CD1c-positive myeloid dendritic cell (primary cell): ENCODE results near the gene WDR62.
A peak's percentile ranks its signal among the peaks of the same experiment; 100 is the strongest.
"Not testable (repeated sequence)": the region's sequence is repeated elsewhere in the genome, so short reads cannot be mapped to it uniquely, and the experiment has no call there.

Source experiments
- DNase-seq: peaks from one replicate; pipeline ENCODE4 v3.0.0-alpha.2; 2016; ENCODE audit errors: extremely low spot score

WDR62 gene

GRCh38 chr19:36110487-36111199 lies 55.9 kb downstream of the WDR62 start, which contains the start of gene OVOL3:
Gene OVOL3, plus strand, starts transcription at chr19:36111143. Its CDS starts 60 bp downstream, at chr19:36111203.
- no peak for DNase-seq

- DNase-seq = no peak
These were observed 56.5 kb downstream of the WDR62 start for GRCh38 chr19:36111200-36111539.

GRCh38 chr19:36112678-36113077 lies 58.0 kb downstream of the WDR62 start:
- DNase-seq = no peak

- DNase-seq = no peak
These were observed 58.7 kb downstream of the WDR62 start for GRCh38 chr19:36113425-36113824.

DNA sequence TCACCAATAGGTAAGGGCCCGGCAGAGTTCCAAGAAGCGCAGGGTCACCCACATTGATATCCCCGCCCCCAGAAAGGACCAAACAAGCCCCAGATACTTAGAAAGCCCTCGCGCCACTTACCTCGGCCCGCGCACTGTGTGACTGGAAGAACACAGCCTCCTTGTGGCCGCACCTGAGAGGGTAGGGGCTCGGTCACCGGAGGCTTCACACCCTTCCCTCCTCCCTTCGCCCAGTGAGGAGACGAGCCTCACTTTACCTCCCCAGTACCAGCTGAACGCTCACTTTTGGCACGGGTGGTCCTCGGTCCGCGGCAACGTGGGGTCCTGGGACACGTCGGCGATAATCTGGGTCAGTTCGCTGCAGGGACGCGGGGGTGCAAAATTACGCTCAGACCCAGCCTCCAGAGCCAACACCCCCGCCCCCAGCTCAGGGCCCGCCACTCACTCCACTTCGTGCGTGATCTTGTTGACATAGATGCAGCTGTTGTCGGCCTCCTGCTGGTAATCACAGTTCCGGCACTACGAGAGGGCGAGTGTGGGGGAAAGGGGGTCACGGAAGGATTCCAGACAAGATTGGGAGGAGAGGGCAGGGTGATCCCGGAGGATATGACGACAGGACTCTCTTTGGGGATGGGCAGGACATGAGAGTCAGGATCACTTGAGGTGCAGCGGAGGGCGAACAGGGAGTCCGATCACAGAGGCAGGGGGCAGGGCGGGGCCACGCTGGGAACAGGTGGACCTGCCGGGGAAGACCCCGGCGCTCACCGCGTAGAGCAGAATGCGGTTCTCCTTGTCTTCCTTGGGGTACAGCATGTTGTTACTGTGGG lies 59.4 kb downstream of the WDR62 start:
- DNase-seq = no peak

GRCh38 chr19:36114721-36115452 lies 60.2 kb downstream of the WDR62 start, which contains the start of gene POLR2I:
Gene POLR2I, minus strand, starts transcription at chr19:36114875. Its CDS starts 19 bp downstream, at chr19:36114856.
- peak; percentile 99 for DNase-seq

- DNase-seq = no peak
These were observed 61.0 kb downstream of the WDR62 start, which contains the start of gene TBCB for GRCh38 chr19:36115453-36116343. Gene TBCB, plus strand, starts transcription at chr19:36115468. Its CDS starts 93 bp downstream, at chr19:36115561.

GRCh38 chr19:36116344-36116637 lies 61.6 kb downstream of the WDR62 start:
- DNase-seq = no peak

DNA sequence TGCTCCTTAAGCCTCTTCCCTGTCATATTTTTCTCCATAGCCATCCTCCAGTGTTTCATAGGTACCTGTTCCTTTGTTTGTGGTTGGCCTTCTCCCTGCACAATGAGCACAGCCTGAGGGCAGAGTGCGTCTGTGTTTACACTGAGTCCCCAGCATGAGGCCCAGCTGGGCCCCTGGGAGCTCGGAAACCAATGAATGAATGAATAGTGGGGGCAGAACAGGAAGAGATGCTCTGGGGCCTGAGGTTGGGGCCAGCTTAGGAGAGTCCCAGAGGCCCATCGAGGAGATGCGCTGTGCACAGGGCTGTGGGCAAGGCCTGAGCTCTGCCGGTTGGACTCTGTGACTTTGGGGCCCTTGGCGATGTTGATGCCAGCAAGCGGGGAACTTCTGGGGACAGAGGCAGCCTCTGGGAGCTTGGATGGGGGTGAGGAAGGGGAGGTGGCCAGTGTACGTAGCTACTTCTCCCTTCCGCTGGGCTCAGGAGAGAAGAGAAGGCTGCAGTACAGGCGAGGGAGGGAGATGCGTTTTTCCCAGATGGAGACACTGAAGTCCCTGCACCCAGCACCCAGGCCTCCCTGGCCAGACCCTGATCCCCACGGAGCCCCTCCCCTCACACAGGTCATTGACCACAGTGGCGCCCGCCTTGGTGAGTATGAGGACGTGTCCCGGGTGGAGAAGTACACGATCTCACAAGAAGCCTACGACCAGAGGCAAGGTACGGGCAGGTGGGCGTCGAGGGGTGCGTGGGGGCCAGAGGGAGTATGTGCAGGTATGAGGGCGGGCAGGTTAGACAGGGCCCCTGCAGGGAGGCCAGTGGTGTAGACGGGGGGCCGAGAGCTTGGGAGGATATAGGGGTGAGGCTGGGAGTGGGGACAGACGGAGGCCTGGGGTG lies 65.6 kb downstream of the WDR62 start:
- DNase-seq = no peak

DNA sequence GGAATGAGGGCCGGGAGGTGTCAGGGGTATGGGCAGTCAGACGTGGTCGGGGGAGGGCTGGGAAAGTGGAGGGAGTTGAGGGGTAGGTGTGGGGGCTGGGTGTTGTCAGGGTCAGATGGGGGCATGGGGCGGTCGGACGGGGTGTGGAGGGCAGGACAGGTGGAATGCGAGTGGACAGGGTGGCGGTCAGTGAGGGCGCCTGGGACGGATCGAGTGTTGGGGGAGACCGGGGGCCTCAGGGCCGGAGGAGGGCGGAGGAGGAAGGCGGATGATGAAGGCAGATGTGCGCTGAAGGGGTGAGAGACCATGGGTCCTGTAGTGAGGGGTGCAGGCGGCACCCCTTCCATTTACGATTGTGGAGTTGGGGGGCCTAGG lies 66.3 kb downstream of the WDR62 start:
- DNase-seq = no peak

GRCh38 chr19:36121486-36122124 lies 66.9 kb downstream of the WDR62 start:
- DNase-seq = no peak

- DNase-seq = no peak
These were observed 70.9 kb downstream of the WDR62 start for GRCh38 chr19:36125557-36125956.

DNA sequence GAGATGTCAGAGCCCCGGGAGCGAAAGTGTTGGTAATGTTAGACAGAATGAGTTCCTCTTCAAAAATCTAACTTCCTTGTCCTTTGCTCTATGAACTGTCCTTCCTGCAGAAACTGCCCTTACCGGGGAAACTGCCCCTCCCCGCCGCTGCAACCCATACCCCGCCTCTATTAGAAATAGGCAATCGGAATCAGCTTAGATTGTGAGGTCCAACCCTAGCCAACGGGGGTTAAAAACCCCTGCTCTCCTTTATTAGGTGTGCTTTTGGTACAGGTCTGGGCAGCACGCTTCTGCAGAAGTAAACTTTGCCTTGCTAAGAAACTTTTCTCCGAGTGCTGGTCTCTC lies 73.7 kb downstream of the WDR62 start:
- DNase-seq = peak; percentile 61

DNA sequence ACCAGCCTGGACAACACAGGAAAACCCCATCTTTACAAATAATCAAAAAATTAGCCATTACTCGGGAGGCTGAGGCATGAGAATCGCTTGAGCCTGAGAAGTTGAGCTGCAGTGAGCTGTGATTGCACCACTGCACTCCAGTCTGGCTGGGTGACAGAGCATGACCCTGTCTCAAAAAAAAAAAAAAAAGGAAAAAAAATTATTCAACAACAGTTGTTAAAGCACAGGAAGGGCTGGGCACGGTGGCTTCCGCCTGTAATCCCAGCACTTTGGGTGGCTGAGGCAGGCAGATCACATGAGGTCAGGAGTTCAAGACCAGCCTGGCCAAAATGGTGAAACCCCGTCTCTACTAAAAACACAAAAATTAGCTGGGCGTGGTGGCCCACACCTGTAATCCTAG lies 76.5 kb downstream of the WDR62 start:
- not testable (repeated sequence) for DNase-seq

DNA sequence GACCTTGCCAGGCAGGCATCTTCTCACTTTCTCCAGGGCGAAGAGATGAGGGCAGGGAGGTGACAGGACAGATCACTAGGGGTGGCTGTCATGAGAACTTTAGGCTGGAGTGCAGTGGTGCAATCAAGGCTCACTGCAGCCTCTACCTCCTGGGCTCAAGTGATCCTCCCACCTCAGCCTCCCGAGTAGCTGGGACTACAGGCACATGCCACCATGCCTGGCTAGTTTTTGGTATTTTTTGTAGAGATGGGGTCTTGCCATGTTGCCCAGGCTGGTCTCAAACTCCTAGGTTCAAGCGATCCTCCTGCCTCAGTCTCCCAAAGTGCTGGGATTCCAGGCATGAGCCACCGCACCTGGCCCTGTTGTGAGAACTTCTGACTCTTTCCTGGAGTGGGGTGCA lies 80.2 kb downstream of the WDR62 start:
- DNase-seq = not testable (repeated sequence)

DNA sequence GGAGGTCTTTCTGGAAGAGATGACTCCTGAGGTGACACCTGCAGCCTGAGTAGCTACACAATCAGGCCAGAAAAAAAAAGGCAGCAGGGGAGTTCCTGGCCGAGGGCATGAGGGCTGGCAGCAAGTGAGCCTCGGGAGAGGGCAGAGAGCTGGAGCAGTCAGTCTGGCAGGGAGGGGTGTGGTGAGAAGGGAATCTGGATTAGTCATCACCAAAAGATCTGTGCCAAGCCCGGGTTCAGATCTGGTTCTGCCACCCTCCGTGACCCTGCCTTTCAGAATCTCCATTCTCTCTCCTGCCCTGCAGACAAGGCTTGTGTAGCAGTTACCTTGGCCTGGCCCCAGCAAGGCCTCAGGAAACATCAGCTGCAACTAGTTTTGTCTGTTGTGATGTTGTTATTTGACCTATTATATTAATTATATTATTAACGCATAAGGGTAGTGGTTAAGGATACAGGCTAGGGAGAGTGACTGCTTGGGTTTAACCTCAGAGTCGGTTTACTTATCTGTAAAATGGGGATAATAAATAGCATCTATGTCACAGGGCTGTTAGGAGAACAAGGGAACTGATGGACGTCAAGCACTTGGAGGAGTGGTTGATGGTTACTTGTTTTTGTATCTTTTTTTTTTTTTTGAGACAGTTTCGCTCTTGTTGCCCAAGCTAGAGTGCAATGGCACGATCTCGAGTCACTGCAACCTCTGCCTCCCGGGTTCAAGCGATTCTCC lies 82.4 kb downstream of the WDR62 start:
- no peak for DNase-seq

DNA sequence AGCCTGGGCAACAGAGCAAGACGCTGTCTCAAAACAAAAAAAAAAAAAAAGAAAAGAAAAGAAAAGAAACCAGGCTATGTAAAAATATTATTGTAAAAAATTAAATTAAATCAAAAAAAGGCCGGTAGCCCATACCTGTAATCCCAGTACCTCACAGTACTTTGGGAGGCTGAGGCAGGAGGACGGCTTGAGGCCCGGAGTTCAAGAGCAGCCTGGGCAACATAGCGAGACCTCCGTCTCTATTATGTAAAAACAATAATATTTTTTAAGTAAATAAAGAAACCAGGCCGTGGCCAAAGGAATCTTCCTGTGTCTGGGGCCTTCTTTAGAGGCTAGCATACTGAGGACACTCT lies 84.4 kb downstream of the WDR62 start:
- no peak for DNase-seq

GRCh38 chr19:36139473-36140303 lies 85.0 kb downstream of the WDR62 start, which contains the start of gene CAPNS1:
Gene CAPNS1, plus strand, starts transcription at chr19:36140066. Its CDS starts 946 bp downstream, at chr19:36141012.
- DNase-seq = peak; percentile 97
